Measurements from ENCODE around the gene INHBE. TPM values are rescaled to one million over a fixed set of nuclear protein-coding genes. Genes with fewer than 3 reads are reported as not detected.
"Not testable (repeated sequence)": the region's sequence is repeated elsewhere in the genome, so short reads cannot be mapped to it uniquely, and the experiment has no call there.

INHBE gene
- total and polyA plus RNA-seq, 7 donors, result 0.18 to 6.8 (median 0.57) TPM

DNA sequence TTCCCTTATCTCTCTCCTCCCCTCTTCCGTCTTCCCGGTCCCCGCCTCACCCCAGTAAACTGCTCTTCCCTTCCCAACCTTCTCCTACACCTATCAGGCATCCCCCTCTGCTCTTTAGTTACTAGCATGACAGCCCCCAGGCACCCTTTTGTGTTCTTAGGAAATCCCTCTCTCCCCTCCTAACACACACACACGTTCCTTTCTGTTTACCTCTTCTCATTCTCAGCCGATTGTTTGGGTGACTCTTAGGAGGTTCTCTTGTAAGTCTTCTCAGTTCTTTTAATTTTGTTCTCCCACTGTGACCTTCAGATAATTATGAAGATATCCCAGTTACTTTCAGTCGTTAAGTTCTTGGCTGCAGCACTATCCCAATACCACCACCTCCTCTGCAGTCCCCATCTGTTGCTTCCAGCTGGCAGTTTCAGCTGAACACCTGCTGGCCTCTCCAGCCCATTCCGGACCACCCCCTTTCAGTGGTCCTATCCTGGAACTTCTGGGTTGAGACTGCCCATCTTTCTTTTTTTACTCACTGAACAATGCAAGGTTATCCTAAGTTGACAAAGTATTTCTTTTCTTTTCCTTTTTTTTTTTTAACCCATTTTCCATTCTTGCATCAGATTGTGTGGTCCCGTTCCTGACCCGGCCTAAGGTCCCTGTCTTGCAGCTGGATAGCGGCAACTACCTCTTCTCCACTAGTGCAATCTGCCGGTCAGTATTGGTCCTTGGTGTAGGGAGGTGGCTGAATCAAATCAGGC, 33.5 kb downstream of the INHBE start:
- Histone ChIP-seq H3K4me1 (peaks cover 10% of the 10 kb centered on the region), H3K27ac (peak overlapping the region; percentile 76), H3K9me3 (no peaks in the 10 kb centered on the region), H3K36me3 (ENCODE audit: insufficient read depth in 1 of 2, low read depth in 1 of 2) (peaks cover 16 to 36% of the 10 kb centered on the region in 2 donors), H3K4me3 (peak overlapping the region; percentile 96), H3K27me3 (ENCODE audit: insufficient read depth in 3 of 3, low read length in 2 of 3) (no peaks in the 10 kb centered on the region)
- 25 to 27% (median 26%) methylated on average over 11 of the region's 11 CpGs for WGBS, 3 donors
- intact Hi-C loops (cut with DNase I), result loop anchor here in 1 of 2 donors (5.0 kb wide), 1 partner anchor 34 kb away; the partner anchor contains the start of genes DDIT3 and MBD6
- DNase-seq, result no peak
- no peak for TF ChIP-seq CTCF (IDR thresholded peaks at IDR 0.05)
- peak in 2 of 4 donors; percentile 16 to 17 for ATAC-seq

- TF ChIP-seq CTCF (IDR thresholded peaks at IDR 0.05), result no peak
- ATAC-seq, result no peak
- 89 to 91% (median 89%) methylated on average over 5 of the region's 5 CpGs for WGBS, 3 donors
- peaks cover 10% of the 10 kb centered on the region for H3K4me1 ChIP-seq
- no peak for DNase-seq
- no peaks in the 10 kb centered on the region for H3K27me3 ChIP-seq (ENCODE audit: insufficient read depth in 3 of 3, low read length in 2 of 3)
- no peak overlapping the region for H3K27ac ChIP-seq
- intact Hi-C loops (cut with DNase I), result loop anchor here in 1 of 2 donors (5.0 kb wide), 1 partner anchor 33 kb away; the partner anchor contains the start of genes DDIT3 and MBD6
- no peaks in the 10 kb centered on the region for H3K9me3 ChIP-seq
- H3K4me3 ChIP-seq, result peak overlapping the region; percentile 96
- H3K36me3 ChIP-seq (ENCODE audit: insufficient read depth in 1 of 2, low read depth in 1 of 2), result peaks cover 16 to 40% of the 10 kb centered on the region in 2 donors
These were observed 34.1 kb downstream of the INHBE start for GRCh38 chr12:57489157-57489641.

DNA sequence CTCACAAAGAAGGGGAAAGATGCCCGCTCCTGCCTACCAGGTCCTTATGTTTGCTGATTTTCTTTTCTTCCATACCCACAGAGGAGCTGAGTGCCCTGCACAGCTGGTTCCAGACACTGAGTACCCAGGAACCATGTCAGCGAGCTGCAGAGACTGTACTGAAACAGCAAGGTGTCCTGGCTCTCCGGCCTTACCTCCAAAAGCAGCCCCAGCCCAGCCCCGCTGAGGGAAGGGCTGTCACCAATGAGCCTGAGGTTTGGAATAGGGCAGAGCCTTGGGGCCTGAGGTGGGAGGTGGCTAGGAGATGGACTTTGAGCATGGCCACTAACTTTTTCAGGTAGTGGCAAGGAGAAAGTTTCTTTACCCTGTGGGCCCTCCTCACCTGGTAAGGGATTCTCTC, 35.0 kb downstream of the INHBE start:
- intact Hi-C loops (cut with DNase I), result no loop called here
- ATAC-seq, result no peak
- 96 to 99% (median 98%) methylated on average over 4 of the region's 4 CpGs for WGBS, 3 donors
- peaks cover 18 to 42% of the 10 kb centered on the region in 2 donors for H3K36me3 ChIP-seq (ENCODE audit: insufficient read depth in 1 of 2, low read depth in 1 of 2)
- H3K4me3 ChIP-seq, result no peak overlapping the region
- peaks cover 10% of the 10 kb centered on the region for H3K4me1 ChIP-seq
- no peak overlapping the region for H3K27ac ChIP-seq
- no peaks in the 10 kb centered on the region for H3K9me3 ChIP-seq
- DNase-seq, result no peak
- no peak for TF ChIP-seq CTCF (IDR thresholded peaks at IDR 0.05)
- no peaks in the 10 kb centered on the region for H3K27me3 ChIP-seq (ENCODE audit: insufficient read depth in 3 of 3, low read length in 2 of 3)

- Histone ChIP-seq H3K9me3 (no peaks in the 10 kb centered on the region), H3K27ac (no peak overlapping the region), H3K36me3 (ENCODE audit: insufficient read depth in 1 of 2, low read depth in 1 of 2) (peaks cover 18 to 52% of the 10 kb centered on the region in 2 donors), H3K27me3 (ENCODE audit: insufficient read depth in 3 of 3, low read length in 2 of 3) (no peaks in the 10 kb centered on the region), H3K4me3 (no peak overlapping the region), H3K4me1 (peaks cover 10% of the 10 kb centered on the region)
- DNase-seq, result no peak
- 88 to 93% (median 92%) methylated on average over 15 of the region's 15 CpGs for WGBS, 3 donors
- no peak for TF ChIP-seq CTCF (IDR thresholded peaks at IDR 0.05)
- no peak for ATAC-seq
- intact Hi-C loops (cut with DNase I), result no loop called here
These were observed 36.5 kb downstream of the INHBE start for GRCh38 chr12:57491393-57492280.

- 95 to 97% (median 96%) methylated on average over 29 to 45 of the region's 48 CpGs for WGBS, 3 donors
- peaks cover 15 to 68% of the 10 kb centered on the region in 2 donors for H3K36me3 ChIP-seq (ENCODE audit: insufficient read depth in 1 of 2, low read depth in 1 of 2)
- H3K9me3 ChIP-seq; H3K27ac ChIP-seq; intact Hi-C loops (cut with DNase I); H3K4me3 ChIP-seq; H3K27me3 ChIP-seq (ENCODE audit: insufficient read depth in 3 of 3, low read length in 2 of 3); DNase-seq; ATAC-seq; H3K4me1 ChIP-seq: not testable (repeated sequence)
These were observed 40.1 kb downstream of the INHBE start for GRCh38 chr12:57495051-57495701.
